ENCODE measurements around the gene HHIPL2.

HHIPL2 gene

GRCh38 chr1:222589462-222590302 is 41.8 kb upstream of the HHIPL2 start, which contains the start of gene TAF1A:
Gene TAF1A, minus strand, starts transcription at chr1:222589933.
- peak within 1 kb of the TSS; percentile 13 for H3K27ac ChIP-seq
- peaks cover 14% of the 10 kb centered on the region for H3K4me1 ChIP-seq (ENCODE audit: low read depth, poor library complexity, severe bottlenecking)
- TF ChIP-seq, protein P1, sequence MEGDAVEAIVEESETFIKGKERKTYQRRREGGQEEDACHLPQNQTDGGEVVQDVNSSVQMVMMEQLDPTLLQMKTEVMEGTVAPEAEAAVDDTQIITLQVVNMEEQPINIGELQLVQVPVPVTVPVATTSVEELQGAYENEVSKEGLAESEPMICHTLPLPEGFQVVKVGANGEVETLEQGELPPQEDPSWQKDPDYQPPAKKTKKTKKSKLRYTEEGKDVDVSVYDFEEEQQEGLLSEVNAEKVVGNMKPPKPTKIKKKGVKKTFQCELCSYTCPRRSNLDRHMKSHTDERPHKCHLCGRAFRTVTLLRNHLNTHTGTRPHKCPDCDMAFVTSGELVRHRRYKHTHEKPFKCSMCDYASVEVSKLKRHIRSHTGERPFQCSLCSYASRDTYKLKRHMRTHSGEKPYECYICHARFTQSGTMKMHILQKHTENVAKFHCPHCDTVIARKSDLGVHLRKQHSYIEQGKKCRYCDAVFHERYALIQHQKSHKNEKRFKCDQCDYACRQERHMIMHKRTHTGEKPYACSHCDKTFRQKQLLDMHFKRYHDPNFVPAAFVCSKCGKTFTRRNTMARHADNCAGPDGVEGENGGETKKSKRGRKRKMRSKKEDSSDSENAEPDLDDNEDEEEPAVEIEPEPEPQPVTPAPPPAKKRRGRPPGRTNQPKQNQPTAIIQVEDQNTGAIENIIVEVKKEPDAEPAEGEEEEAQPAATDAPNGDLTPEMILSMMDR (conservative IDR thresholded peaks at IDR 0.05; ENCODE audit: low read depth, low read length) = no peak
- no peaks in the 10 kb centered on the region for H4K20me1 ChIP-seq (ENCODE audit: insufficient read depth)
- H3K9ac ChIP-seq = peak within 1 kb of the TSS; percentile 43
- peak within 1 kb of the TSS; percentile 88 for H2AFZ ChIP-seq (ENCODE audit: low read depth)
- no peaks in the 10 kb centered on the region for H3K27me3 ChIP-seq (ENCODE audit: insufficient read depth, low read depth)
- H3K79me2 ChIP-seq (ENCODE audit: insufficient read depth, low read depth) = no peaks in the 10 kb centered on the region
- H3K36me3 ChIP-seq (ENCODE audit: insufficient read depth) = no peaks in the 10 kb centered on the region; the same call in 1 of the 2 replicates
- peak within 1 kb of the TSS; percentile 43 for H3K4me3 ChIP-seq (IDR thresholded peaks at IDR 0.05; ENCODE audit: insufficient read depth, low read depth, low read length)
- peak within 1 kb of the TSS; percentile 90 for H3K4me2 ChIP-seq

DNA sequence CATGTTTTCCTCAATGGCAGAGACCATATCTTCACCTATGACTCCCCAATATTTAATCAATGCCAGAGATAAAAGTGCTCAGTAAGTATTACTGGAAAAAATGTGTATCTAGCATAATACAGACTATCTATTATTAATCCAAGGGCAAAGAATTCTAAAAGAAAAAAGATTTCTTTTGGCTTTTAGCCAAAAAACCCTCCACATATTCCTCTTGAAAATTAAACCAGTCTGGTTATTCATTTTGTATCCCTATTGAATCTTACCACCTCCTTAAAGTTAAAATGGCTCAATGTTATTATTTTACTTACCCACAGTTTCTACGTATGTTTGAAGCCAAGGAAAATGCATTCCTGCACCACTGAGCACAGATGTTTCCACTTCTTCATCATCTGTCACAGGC is 40.2 kb upstream of the HHIPL2 start:
- H3K79me2 ChIP-seq (ENCODE audit: insufficient read depth, low read depth) = no peaks in the 10 kb centered on the region
- H3K9ac ChIP-seq = no peak overlapping the region
- no peak overlapping the region for H3K4me3 ChIP-seq (IDR thresholded peaks at IDR 0.05; ENCODE audit: insufficient read depth, low read depth, low read length)
- H2AFZ ChIP-seq (ENCODE audit: low read depth) = no peak overlapping the region
- H3K27me3 ChIP-seq (ENCODE audit: insufficient read depth, low read depth) = no peaks in the 10 kb centered on the region
- TF ChIP-seq, protein P1 (conservative IDR thresholded peaks at IDR 0.05; ENCODE audit: low read depth, low read length) = no peak
- H3K4me2 ChIP-seq = no peak overlapping the region; the same call in 1 of the 2 replicates
- H4K20me1 ChIP-seq (ENCODE audit: insufficient read depth) = no peaks in the 10 kb centered on the region
- H3K4me1 ChIP-seq (ENCODE audit: low read depth, poor library complexity, severe bottlenecking) = peaks cover 26% of the 10 kb centered on the region
- no peaks in the 10 kb centered on the region; the same call in 1 of the 2 replicates for H3K36me3 ChIP-seq (ENCODE audit: insufficient read depth)
- no peak overlapping the region for H3K27ac ChIP-seq

GRCh38 chr1:222586842-222587241 is 38.9 kb upstream of the HHIPL2 start:
- H4K20me1 ChIP-seq (ENCODE audit: insufficient read depth) = no peaks in the 10 kb centered on the region
- no peak overlapping the region for H3K4me3 ChIP-seq (IDR thresholded peaks at IDR 0.05; ENCODE audit: insufficient read depth, low read depth, low read length)
- peaks cover 7% of the 10 kb centered on the region; the same call in 1 of the 2 replicates for H3K36me3 ChIP-seq (ENCODE audit: insufficient read depth)
- no peak overlapping the region for H3K27ac ChIP-seq
- no peak overlapping the region for H2AFZ ChIP-seq (ENCODE audit: low read depth)
- H3K4me1 ChIP-seq (ENCODE audit: low read depth, poor library complexity, severe bottlenecking) = peaks cover 33% of the 10 kb centered on the region
- H3K27me3 ChIP-seq (ENCODE audit: insufficient read depth, low read depth) = no peaks in the 10 kb centered on the region
- no peak overlapping the region for H3K4me2 ChIP-seq
- TF ChIP-seq, protein P1 (conservative IDR thresholded peaks at IDR 0.05; ENCODE audit: low read depth, low read length) = no peak
- H3K9ac ChIP-seq = no peak overlapping the region
- H3K79me2 ChIP-seq (ENCODE audit: insufficient read depth, low read depth) = no peaks in the 10 kb centered on the region

GRCh38 chr1:222583079-222583478 is 35.2 kb upstream of the HHIPL2 start:
- Histone ChIP-seq H3K79me2 (ENCODE audit: insufficient read depth, low read depth) (no peaks in the 10 kb centered on the region), H3K9ac (no peak overlapping the region), H3K4me2 (peak overlapping the region; percentile 22)

More at GRCh38 chr1:222583079-222583478, 35.2 kb upstream of the HHIPL2 start:
- Histone ChIP-seq H3K27me3 (ENCODE audit: insufficient read depth, low read depth) (no peaks in the 10 kb centered on the region), H3K4me3 (IDR thresholded peaks at IDR 0.05; ENCODE audit: insufficient read depth, low read depth, low read length) (no peak overlapping the region), H3K27ac (no peak overlapping the region), H3K36me3 (ENCODE audit: insufficient read depth) (peaks cover 7% of the 10 kb centered on the region; the same call in 1 of the 2 replicates), H3K4me1 (ENCODE audit: low read depth, poor library complexity, severe bottlenecking) (peaks cover 19% of the 10 kb centered on the region), H4K20me1 (ENCODE audit: insufficient read depth) (no peaks in the 10 kb centered on the region), H2AFZ (ENCODE audit: low read depth) (no peak overlapping the region)
- TF ChIP-seq, protein P1 (conservative IDR thresholded peaks at IDR 0.05; ENCODE audit: low read depth, low read length) = no peak
